NOMO-1 treated with dmso at 0.1 percent for 144 hours (cell line): ENCODE results near the gene HMX2.
A peak's percentile ranks its signal among the peaks of the same experiment; 100 is the strongest.
"Not testable (repeated sequence)": the region's sequence is repeated elsewhere in the genome, so short reads cannot be mapped to it uniquely, and the experiment has no call there.

Source experiments
- DNase-seq: peaks from one replicate; lab custom pipeline; 2025; ENCODE audit not compliant: unreplicated experiment; lab: John Stamatoyannopoulos, UW

Gene HMX2

DNA sequence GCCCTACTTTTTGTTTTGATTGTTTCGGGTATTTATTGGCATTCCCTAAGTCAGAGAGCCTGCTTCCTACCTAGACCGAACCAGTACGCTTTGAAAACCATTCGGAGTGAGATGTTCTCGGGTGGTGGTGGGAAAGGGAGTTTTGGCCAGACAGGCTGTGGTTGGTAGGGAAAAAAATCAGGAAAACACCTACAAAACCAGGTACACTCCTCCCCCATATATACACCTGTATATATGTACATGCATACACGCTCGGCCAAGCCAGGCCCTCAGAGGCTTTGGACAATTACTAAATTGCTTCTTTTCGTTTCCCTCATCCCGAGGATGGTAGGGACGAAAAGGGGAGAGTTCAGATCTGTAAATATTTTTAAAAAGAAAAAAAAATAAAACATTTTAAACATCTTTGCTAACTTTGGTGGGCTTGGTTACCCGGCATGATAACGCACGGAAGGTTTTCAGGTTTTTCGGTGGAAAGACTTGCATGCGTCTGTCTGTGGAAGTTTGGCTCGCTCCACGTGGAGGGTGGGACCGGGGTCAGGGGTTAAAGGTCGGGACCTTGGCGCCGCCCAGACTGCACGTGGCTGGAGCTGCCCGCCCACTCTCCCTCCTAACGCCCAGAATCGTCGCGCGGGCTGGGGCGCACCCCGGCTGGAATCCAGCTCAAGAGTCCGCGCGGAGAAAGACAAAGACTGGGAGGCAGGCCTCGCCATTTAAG lies 2.5 kb downstream of the HMX2 start:
- DNase-seq, result no peak

DNA sequence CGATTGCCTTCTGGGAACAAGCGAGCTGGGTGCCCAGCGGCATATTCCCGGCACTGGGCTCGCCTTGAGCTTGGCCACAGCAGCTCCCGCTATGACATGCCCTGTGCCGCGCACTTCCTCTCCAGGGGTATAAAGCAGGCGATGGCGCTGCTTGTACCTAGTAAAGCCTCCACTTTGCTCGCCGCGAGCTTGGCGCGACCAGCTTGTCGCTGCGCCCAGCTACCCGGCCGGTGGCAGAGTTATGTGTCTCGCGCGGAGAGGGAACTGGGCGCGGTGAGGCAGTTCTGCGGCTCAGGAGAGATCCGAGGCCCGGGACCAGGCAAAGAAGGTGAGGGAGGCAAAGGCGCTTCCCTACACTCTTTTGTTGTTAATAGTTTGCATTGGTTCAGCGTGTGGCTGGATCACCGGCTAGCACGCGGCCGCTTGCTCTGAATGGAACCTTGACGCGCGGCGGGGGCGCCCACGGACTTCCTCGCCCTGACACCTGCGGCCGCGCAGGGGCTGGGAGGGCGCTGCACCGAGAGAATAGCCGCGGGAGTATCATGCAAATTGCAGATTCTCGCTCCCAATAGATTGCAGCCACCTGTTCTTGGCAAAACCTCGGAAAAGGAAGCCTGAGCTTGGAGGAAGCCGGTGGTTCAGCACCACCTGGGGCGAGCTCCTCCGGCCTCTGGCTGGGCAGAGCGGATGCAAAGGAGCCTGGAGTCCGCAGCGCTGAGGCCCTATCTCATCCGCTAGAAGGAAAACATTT lies 3.2 kb downstream of the HMX2 start:
- peak; percentile 35 for DNase-seq

DNA sequence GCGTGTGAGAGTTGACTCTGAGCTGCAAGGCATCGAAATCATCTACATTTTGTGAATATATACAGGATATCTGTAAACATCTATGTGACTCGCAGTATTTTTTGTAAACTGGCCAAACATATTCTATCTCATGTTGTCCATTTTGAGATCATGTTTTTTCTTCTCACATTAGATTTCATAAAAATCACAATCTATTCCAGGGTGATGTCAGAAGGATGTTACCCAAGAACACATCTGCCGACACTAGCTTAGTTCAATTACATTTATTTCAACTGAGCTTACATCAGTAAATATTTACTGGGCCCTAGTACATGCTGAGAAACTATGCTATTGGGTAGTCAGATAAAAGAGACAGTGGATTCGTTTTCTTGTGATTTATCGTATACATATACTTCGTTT lies 3.8 kb downstream of the HMX2 start:
- no peak for DNase-seq

DNA sequence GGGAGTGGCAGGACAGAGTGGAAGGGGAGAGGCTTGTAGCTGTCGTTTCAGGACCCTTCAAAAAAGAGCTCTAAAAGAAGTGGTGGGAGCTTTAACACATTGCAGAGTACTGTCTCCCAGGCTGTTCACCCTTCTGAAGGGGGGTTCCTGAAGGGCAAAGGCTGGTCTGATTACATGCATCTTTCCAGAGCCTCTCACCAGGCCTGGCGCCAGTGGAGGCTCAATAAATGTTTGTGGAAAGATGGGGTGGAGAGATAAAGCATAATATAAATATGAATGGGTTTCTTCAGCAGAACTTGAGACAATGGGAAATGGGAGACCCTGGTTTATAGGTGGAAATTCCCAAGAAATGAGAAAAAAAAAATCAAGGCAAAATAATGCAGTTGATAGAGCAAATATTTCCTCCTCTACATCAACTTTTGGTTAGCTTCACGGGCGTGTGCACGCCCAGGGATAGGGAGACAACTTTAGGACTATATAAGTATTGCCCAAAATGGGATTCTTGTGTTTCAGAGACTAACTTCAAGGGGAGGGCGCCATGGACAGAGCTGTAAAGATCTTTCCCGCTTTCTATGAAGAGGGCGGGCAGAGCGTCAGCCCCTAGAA lies 5.7 kb downstream of the HMX2 start:
- no peak for DNase-seq

DNA sequence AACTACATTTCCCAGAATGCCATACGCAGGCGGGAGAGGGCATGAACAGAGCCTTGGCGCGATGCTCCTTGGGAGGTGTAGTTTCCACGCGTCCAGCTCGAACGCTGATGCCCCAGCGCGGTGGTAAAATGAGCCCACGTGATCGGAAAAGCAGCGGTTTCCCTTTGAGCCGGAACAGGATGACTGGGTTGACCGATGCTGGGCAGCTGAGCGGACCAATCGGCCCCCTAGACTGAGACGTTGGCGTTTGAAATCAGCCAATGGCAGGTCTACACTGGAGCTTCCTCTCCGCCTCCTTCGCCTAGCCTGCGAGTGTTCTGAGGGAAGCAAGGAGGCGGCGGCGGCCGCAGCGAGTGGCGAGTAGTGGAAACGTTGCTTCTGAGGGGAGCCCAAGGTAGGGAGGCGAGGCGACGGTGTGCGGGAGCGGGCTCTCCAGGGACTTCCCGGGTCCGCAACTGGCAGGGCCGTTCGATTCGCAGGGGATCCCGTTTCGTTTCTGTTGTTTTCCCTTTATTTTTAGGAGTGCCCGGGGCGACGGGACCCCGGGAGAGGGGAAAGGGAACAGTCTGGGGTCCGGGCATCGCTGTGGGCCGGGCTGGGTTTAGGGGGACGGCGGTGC lies 6.3 kb downstream of the HMX2 start, which contains the start of gene BUB3:
TSS of gene BUB3 (plus strand) at position 311 of the 619 bp plus-strand sequence. CDS start 516 bp downstream, outside the sequence.
- peak; percentile 100 for DNase-seq

DNA sequence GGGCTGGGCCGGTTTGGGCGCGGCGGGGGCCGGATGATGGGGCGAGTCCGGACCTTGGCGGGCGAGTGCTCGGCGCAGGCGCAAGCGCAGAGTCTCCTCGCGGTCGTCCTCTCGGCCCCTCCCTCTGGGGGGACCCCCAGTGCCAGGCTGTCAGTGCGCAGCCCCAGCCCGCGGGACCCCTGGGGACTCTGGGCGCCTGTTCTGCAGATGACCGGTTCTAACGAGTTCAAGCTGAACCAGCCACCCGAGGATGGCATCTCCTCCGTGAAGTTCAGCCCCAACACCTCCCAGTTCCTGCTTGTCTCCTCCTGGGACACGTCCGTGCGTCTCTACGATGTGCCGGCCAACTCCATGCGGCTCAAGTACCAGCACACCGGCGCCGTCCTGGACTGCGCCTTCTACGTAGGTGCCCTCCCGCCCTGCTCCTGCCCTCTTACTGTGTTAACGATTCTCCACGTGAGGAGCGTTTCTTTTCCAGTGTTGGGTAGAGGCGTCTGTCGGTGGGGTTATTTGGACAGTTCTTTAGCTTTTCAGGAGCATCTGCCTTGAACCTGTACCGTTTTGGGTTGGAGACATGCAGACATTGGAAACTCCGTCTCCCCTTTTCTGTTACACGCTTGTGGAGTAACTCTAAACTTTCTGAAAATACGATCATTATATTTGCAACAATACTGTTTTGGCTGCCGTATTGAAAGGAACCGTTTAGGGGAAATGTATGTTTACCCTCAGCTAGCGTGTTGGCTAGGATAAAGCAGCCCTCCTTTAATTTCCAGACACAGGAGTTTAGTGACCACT lies 7.0 kb downstream of the HMX2 start:
- DNase-seq, result no peak

DNA sequence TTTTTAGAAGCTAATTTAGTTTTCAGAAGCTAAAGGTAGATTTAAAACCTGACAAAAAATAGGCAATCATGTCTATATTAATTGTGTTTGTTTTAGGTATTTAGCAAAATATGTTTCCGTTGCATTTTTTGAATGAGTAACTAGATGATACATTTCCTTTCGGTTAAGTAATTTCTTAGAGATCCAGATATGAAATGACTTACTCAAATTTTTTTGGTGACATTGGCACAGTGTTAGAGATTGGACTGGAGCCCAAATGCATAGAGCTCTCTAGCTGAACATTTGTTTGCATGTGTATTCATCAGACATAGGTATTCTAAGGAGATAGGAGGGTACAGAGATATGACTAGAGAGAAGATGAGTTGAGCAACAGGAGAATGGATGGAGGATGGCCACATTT lies 8.1 kb downstream of the HMX2 start:
- DNase-seq, result no peak

DNA sequence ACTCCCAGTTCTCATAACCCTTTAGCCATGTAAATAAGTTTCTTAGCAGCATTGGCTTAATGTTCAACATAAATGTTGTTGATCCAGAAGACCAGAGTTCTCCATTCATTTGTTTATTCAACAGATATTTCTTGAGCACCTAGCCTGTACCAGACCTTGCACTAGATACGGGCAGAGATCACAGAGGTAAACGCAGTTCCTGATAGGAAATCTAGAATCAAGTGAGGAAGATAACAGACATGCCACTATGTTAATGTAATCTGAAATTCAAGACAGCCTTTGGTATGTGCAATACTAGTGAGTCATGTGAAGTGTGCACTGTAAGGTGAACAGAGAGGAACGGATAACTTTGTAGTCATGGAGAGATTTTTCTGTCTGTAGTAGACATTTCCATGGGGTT lies 9.3 kb downstream of the HMX2 start:
- DNase-seq, result no peak

DNA sequence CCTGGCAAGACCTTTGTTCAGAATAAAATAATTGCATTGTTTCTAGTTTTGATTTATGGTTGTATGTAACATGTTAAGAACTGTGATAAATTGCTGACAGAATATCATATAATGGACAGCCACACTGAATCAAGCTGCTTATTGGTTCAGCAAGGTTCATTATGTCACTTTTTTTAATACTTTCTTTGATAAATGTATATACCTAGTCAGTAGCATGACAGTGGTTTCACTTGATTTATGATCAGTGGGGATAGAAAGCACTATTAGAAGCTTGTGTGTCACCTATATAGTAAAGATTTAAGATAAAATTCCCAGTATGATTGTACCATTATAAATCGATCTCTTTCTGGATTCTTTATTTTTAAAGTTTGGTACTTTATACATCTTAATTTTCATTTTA lies 10.7 kb downstream of the HMX2 start:
- no peak for DNase-seq

DNA sequence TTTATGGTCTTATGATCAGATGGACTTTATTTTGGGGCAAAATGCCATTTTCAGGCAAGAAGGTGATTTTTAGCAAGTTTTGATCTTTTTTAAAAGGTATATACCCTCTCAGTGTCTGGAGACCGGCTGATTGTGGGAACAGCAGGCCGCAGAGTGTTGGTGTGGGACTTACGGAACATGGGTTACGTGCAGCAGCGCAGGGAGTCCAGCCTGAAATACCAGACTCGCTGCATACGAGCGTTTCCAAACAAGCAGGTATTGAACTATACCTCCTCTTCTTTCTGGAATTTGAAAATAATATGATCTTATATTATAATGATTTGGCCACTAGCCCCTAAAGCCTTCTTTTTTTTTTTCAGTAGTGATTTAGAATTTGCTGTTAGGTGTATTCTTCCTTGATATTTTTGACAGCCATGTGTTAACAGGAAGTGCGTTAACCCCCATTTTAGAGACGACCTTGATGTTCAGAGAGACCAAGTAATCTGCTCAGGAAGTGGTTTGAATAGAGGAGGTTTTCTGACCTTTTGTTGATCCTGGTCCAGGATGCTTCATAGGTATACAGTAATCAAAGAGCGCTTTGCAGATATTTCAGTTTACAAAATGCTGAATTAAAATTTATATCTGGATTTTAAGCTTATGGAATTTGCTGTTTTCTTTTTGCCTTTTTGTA lies 12.5 kb downstream of the HMX2 start:
- DNase-seq, result no peak

DNA sequence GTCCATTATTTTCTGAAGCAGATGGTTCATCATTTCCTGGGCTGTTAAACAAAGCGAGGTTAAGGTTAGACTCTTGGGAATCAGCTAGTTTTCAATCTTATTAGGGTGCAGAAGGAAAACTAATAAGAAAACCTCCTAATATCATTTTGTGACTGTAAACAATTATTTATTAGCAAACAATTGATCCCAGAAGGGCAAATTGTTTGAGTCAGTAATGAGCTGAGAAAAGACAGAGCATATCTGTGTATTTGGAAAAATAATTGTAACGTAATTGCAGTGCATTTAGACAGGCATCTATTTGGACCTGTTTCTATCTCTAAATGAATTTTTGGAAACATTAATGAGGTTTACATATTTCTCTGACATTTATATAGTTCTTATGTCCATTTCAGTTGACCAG lies 16.4 kb downstream of the HMX2 start:
- DNase-seq, result no peak

DNA sequence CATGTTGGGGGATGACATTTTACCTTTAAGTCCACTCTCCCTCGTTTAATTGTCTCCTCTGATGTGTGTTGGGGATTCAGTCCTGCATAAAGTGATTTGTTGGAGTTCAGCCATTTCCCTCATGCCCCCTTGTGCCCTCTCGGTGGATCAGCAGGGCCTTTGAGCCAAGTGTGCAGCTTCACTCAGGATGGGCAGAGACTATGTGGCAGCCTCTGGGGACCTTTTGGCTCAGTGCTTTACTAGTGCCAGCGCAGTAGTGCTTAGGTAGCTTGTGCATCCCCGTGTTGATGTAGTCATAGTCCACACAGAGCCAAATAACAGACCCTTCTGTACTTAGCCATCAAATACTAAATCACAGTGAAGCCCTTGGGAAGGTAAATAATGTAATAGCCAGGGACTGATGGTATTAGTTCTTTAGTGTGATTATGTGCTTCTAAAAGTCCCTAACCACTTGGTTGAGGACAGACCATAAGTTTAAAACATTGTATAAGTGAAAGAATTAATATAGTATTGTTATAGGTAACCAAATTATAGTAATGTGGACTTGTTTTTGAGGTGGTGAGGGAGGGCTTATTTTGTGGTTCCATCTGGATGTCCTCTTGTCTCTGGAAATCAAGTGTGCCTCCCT lies 17.6 kb downstream of the HMX2 start:
- DNase-seq, result no peak

DNA sequence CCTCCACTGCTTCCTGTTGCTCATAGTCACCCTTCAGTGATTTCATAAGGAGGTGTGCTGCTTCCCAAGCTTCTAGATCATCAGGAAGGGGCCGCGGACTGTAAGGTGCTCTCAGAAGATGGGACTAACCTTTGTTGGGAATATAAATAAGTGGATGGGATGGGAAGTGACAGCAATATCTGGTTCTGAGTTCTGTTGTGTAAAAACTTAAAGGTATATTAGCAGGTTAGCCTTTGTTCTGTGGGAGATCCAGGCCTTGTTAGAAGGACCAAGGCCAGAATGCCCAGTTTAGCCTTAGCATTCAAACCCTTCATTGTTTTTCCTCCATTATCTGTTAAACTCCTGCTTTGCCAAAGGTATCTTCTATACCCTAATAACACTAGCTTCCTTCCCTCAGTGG lies 18.7 kb downstream of the HMX2 start:
- DNase-seq, result no peak

DNA sequence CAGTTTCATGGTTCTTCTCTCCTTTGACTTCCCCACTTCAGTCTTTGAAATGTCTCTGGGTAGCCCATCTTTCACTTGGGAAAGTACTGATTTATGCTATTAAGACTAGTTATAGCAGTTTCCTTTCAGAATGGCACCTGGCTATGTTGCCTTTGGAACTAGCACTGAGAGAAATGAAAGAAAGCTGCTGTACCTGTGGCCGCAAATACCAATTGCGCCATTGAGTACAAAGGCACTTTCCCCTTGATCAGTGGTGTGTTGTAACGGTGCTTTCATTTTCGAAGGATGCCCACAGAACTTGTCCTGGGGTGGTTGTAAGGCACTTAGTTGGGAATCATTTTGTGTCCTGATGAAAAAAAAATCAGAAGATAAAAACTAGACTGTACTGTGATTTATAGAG lies 23.0 kb downstream of the HMX2 start:
- no peak for DNase-seq

DNA sequence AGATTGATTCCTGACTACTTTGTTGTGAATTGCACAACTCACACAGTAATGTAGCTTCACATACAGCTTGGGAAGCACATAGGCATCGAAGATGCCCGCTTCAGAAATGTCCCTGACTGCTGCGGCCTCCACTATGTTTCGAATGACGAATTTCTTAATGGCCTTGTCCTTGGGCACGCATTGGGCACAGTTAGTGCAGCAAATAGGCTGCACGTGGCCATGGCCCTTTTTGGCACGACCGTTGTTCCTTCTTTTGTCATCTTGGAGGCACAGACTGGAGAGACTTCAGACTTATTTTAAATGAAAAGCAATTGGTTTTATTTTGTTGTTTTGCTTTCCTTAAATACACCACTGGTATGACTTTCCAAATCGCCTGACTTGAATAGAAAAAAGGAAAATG lies 23.7 kb downstream of the HMX2 start:
- not testable (repeated sequence) for DNase-seq

DNA sequence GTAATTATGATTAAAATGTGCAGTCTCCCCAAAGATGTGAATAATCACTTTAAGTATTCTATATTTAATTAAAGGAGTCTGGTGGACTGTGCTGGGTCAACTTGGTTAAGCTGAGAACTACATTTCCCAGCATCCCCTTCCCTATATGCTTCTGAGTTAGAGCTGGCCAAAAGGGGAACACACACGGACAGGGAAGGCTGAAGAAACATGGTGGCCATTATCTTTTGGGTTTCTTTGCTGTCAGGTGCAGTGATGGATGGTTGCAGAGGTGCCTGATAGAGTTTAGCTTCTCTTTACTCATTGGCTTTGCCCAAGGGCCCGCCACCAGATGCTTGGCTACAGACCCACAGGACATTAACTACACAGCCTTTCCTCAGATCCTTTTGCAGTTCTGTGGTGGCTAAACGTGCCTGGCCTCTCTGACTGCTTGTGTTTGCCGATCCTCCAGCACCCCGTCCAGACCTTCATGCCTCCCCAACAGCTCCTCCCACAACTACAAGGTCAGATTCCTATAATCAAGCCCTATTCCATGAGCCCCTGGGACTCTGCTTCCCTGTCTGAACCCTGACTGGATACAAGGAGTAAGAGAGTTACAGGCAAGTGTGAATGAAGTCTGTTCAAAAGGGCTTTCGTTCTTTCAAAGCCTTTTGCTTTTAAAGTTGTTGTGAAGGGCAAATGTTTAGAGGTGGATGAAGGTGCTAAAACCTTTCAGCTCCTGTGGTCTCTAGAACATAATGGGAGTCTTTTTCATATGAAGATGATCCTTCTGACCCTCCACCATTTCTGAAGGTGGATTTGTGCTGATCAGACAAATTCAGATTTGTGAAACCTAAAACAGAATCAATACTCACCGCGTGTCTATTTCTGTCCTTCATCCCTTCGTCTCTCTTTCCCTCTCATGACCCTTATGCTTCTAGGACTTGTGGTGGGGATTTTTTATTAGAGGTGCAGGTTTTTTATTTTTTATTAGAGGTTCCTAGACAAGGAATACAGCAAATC lies 27.8 kb downstream of the HMX2 start:
- no peak for DNase-seq

DNA sequence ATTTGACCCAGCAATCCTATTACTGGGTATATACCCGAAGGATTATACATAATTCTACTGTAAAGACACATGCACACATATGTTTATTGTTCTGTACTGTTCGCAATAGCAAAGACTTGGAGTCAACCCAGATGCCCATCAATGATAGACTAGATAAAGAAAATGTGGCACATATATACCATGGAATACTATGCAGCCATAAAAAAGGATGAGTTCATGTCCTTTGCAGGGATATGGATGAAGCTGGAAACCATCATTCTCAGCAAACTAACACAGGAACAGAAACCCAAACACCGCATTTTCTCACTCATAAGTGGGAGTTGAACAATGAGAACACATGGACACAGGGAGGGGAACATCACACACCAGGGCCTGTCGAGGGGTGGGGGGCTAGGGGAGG lies 30.5 kb downstream of the HMX2 start:
- DNase-seq, result not testable (repeated sequence)
